K562 (cell line): Measurements from ENCODE around the gene SLC1A2. TPM values are rescaled to one million over a fixed set of nuclear protein-coding genes. Genes with fewer than 3 reads are reported as not detected.

Source experiments
- ATAC-seq: fragments of 200-7000 bp; cut with Tn5 transposase; 3 replicates; pipeline ENCODE4 v1.9.1; 2020; ENCODE audit warnings: moderate library complexity
- BruUV-seq: library from RNA; stranded (reverse); fragments of 400-500 nt; replicated peaks from 2 replicates; lab custom pipeline; 2021; lab: Mats Ljungman, UMichigan
- CTCF ChIA-PET: fragments of 300-600 bp; formaldehyde crosslinking; extraction: SDS; loops from one replicate; lab custom pipeline; 2021; ENCODE audit warnings: low intra/inter-chr PET ratio; lab: Yijun Ruan, JAX
- POLR2A ChIA-PET: fragments of 300-600, 350-650 bp; sonication (Branson Sonifier 250); formaldehyde crosslinking; extraction: SDS; loops from one replicate; lab custom pipeline; 2021; ENCODE audit warnings: antibody characterized with exemption, inconsistent platforms; lab: Yijun Ruan, JAX
- DNase-seq, 4 experiments: peaks; one replicate each; pipeline versions ENCODE4 v3.0.0 to v3.0.0-alpha.2; 2011 to 2018; ENCODE audit warnings: low spot score in 3 of 4, mixed read lengths in 3 of 4; ENCODE audit errors: extremely low read depth in 1 of 4
- FAIRE-seq: peaks from 2 replicates; lab custom pipeline; 2011; peaks lifted over from hg19 to GRCh38; lab: Jason Lieb, UNC
- H2AFZ ChIP-seq: 2 replicates; pipeline ENCODE4 v1.6.0; 2011; ENCODE audit warnings: low read depth, low read length, control low read depth, inconsistent platforms
- H3K27ac ChIP-seq: fragments of 200-600 bp; 3 replicates; pipeline ENCODE4 v1.8.0; 2011; ENCODE audit warnings: low read depth, mild to moderate bottlenecking, control low read depth, inconsistent platforms, low read length, moderate library complexity, mixed read lengths; ENCODE audit errors: extremely low read depth
- H3K27me3 ChIP-seq, 2 experiments: fragments of 300-600 bp in 1 of 2; 2 replicates in 1 of 2; 3 replicates in 1 of 2; pipeline versions ENCODE4 v1.6.0 to v1.8.0; 2011; ENCODE audit warnings: inconsistent platforms in 2 of 2, low read length in 2 of 2, mild to moderate bottlenecking in 1 of 2, mixed read lengths in 1 of 2, moderate library complexity in 1 of 2; ENCODE audit not compliant: control insufficient read depth in 2 of 2, insufficient read depth in 2 of 2
- H3K36me3 ChIP-seq: fragments of 300-600 bp; 3 replicates; pipeline ENCODE4 v1.8.0; 2011; ENCODE audit warnings: mild to moderate bottlenecking, low read length, inconsistent platforms; ENCODE audit not compliant: control insufficient read depth, insufficient read depth
- H3K4me1 ChIP-seq, 2 experiments: fragments of 200-600 bp in 1 of 2; replicated peaks in 1 of 2; 2 replicates in 1 of 2; 3 replicates in 1 of 2; pipeline versions ENCODE4 v1.5.1 to v1.8.0; 2011; ENCODE audit warnings: inconsistent platforms in 2 of 2, low read length in 2 of 2, mild to moderate bottlenecking in 1 of 2, mixed read lengths in 1 of 2, moderate library complexity in 1 of 2; ENCODE audit not compliant: control insufficient read depth in 2 of 2, insufficient read depth in 2 of 2
- H3K4me2 ChIP-seq: 2 replicates; pipeline ENCODE4 v1.6.1; 2011; ENCODE audit warnings: low read length, control low read depth, inconsistent platforms, mixed read lengths; ENCODE audit not compliant: insufficient read depth
- H3K4me3 ChIP-seq: fragments of 200-600 bp; sonication (generic), shearing (Covaris generic); 2 replicates; pipeline ENCODE4 v1.5.1; 2016; ENCODE audit warnings: control low read depth, inconsistent platforms
- H3K79me2 ChIP-seq: fragments of 200-600 bp; 3 replicates; pipeline ENCODE4 v1.8.0; 2011; ENCODE audit warnings: low read length, inconsistent platforms; ENCODE audit not compliant: control insufficient read depth, insufficient read depth
- H3K9ac ChIP-seq, 2 experiments: 2 replicates each; pipeline versions ENCODE4 v1.6.0 to v1.6.1; 2011; ENCODE audit warnings: low read depth in 2 of 2, low read length in 2 of 2, control low read depth in 1 of 2, inconsistent platforms in 1 of 2, mild to moderate bottlenecking in 1 of 2, mixed read lengths in 1 of 2; ENCODE audit not compliant: insufficient read depth in 1 of 2
- H3K9me1 ChIP-seq: one replicate; pipeline ENCODE4 v1.6.0; 2011; ENCODE audit warnings: inconsistent platforms, mild to moderate bottlenecking, low read length, moderate library complexity; ENCODE audit not compliant: control insufficient read depth, insufficient read depth
- H3K9me3 ChIP-seq: replicated peaks from 2 replicates; pipeline ENCODE4 v1.5.1; 2011; ENCODE audit warnings: low read depth, low read length, inconsistent platforms; ENCODE audit not compliant: control insufficient read depth, insufficient read depth
- H4K20me1 ChIP-seq: replicated peaks from 2 replicates; pipeline ENCODE4 v1.6.1; 2011; ENCODE audit warnings: low read length, inconsistent platforms, mixed read lengths; ENCODE audit not compliant: control insufficient read depth, insufficient read depth
- CHD4 ChIP-seq: fragments of 200-600 bp; sonication (generic); IDR thresholded peaks from 3 replicates; pipeline ENCODE4 v1.6.1; 2012; ENCODE audit warnings: low read depth, mild to moderate bottlenecking, mixed read lengths, low read length, inconsistent platforms; ENCODE audit not compliant: insufficient read depth, insufficient replicate concordance, poor library complexity, severe bottlenecking
- DNMT1 ChIP-seq: fragments of 450-650 bp; IDR thresholded peaks from 2 replicates; pipeline ENCODE4 v1.6.1; 2016; ENCODE audit warnings: antibody characterized with exemption, mild to moderate bottlenecking
- GATA2 ChIP-seq: sonication (generic); formaldehyde crosslinking; IDR thresholded peaks from 2 replicates; pipeline ENCODE4 v1.4.0; 2020; ENCODE audit warnings: mild to moderate bottlenecking, missing genetic modification reagents
- KDM2B ChIP-seq: fragments of 250-450 bp; sonication (Bioruptor Pico); IDR thresholded peaks from 2 replicates; pipeline ENCODE4 v1.8.0; 2021; ENCODE audit warnings: mild to moderate bottlenecking, moderate library complexity
- MCM3 ChIP-seq: fragments of 450-650 bp; IDR thresholded peaks from 2 replicates; pipeline ENCODE4 v1.6.1; 2016
- PHF21A ChIP-seq: fragments of 450-650 bp; IDR thresholded peaks from 2 replicates; pipeline ENCODE4 v1.6.1; 2017; ENCODE audit warnings: low read depth, borderline replicate concordance
- RAD21 ChIP-seq, 2 experiments: fragments of 250-450 bp in 1 of 2; fragments of 450-650 bp in 1 of 2; sonication (Bioruptor Pico) in 1 of 2; formaldehyde crosslinking in 1 of 2; IDR thresholded peaks in 1 of 2; conservative IDR thresholded peaks in 1 of 2; 2 replicates each; pipeline versions ENCODE4 v1.4.0 to v1.8.0; 2020 to 2022; ENCODE audit warnings: mild to moderate bottlenecking in 2 of 2, moderate library complexity in 1 of 2
- ZC3H8 ChIP-seq: fragments of 450-650 bp; IDR thresholded peaks from 2 replicates; pipeline ENCODE4 v1.6.1; 2017
- ZNF124 ChIP-seq: sonication (generic); formaldehyde crosslinking; IDR thresholded peaks from 2 replicates; pipeline ENCODE4 v1.8.1; 2022; ENCODE audit warnings: missing genetic modification reagents
- ZNF668 ChIP-seq: fragments of 250-450 bp; sonication (Bioruptor Pico); IDR thresholded peaks from 2 replicates; pipeline ENCODE4 v1.8.0; 2022; ENCODE audit warnings: mild to moderate bottlenecking, inconsistent platforms
- ZNF707 ChIP-seq: fragments of 250-450 bp; sonication (Bioruptor Pico); conservative IDR thresholded peaks from 2 replicates; pipeline ENCODE4 v1.8.0; 2022; ENCODE audit warnings: inconsistent platforms, mild to moderate bottlenecking, moderate library complexity
- WGBS: fragments of 100-300 bp; shearing (Covaris generic); methylation state at CpG from one replicate; pipeline ENCODE4 v1.1.6; 2016; ENCODE audit warnings: low coverage, mixed read lengths; ENCODE audit not compliant: insufficient coverage; ENCODE audit errors: missing lambda C conversion rate; 5-methylcytosine and 5-hydroxymethylcytosine counted together
- in situ Hi-C: fragments of 300-500 bp; cut with MboI; formaldehyde crosslinking; loops from 4 replicates; pipeline ENCODE4 v1.15.0; 2018; ENCODE audit warnings: inconsistent platforms, mixed read lengths
- intact Hi-C: fragments of 100-400 bp; cut with micrococcal nuclease; formaldehyde crosslinking; loops from 2 replicates; pipeline ENCODE4 v1.14.2; 2022
- polyA plus RNA-seq, 8 experiments: library from polyadenylated mRNA; depleted of rRNA in 4 of 8; stranded (reverse) in 5 of 8; unstranded in 3 of 8; fragments of >200 nt; fragmentation: Nextera tagmentation in 2 of 8; fragmentation: Illumina TruSeq in 1 of 8; extraction: Ambion mirVana in 2 of 8; extraction: Trizol in 1 of 8; gene quantifications; 2 replicates each; pipeline versions ENCODE4 v1.2.1 to v1.2.3, GENCODE V29; 2011 to 2014; ENCODE audit warnings: inconsistent platforms in 1 of 8, missing spikeins in 1 of 8
- total RNA-seq, 7 experiments: library from RNA; depleted of rRNA in 6 of 7; stranded (reverse); fragments of >200 nt in 6 of 7; fragmentation: Illumina TruSeq in 2 of 7; extraction: Trizol in 2 of 7; gene quantifications; 2 replicates each; pipeline versions ENCODE4 v1.2.1 to v1.2.3, GENCODE V29; 2011 to 2021; ENCODE audit warnings: low replicate concordance in 1 of 7
- TF ChIP-seq, protein P1 (sequence below): fragments of 450-650 bp; IDR thresholded peaks from 2 replicates; pipeline ENCODE4 v1.7.0; 2016; ENCODE audit warnings: borderline replicate concordance
- TF ChIP-seq, protein P2 (sequence below), 2 experiments: fragments of 150-350 bp in 1 of 2; IDR thresholded peaks; 2 replicates each; pipeline ENCODE4 v1.6.1; 2012 to 2016; ENCODE audit warnings: low read depth in 2 of 2, low read length in 2 of 2, mild to moderate bottlenecking in 1 of 2, moderate library complexity in 1 of 2
- TF ChIP-seq, protein P3 (sequence below), 3 experiments: IDR thresholded peaks in 2 of 3; conservative IDR thresholded peaks in 1 of 3; 2 replicates each; pipeline ENCODE4 v1.5.1; 2011 to 2012; ENCODE audit warnings: low read length in 3 of 3, mild to moderate bottlenecking in 3 of 3, control low read depth in 2 of 3, improper control_type of control experiment in 1 of 3, inconsistent platforms in 1 of 3, low read depth in 1 of 3, mixed read lengths in 1 of 3, moderate library complexity in 1 of 3; ENCODE audit not compliant: insufficient read depth in 2 of 3

Gene SLC1A2
- total and polyA plus RNA-seq, 9 of the 15 experiments (the other 6 are each of a cell fraction or from before 2014, with no cell fraction given) = 0.03 to 0.07 (median 0.04) TPM; not detected in 5

DNA sequence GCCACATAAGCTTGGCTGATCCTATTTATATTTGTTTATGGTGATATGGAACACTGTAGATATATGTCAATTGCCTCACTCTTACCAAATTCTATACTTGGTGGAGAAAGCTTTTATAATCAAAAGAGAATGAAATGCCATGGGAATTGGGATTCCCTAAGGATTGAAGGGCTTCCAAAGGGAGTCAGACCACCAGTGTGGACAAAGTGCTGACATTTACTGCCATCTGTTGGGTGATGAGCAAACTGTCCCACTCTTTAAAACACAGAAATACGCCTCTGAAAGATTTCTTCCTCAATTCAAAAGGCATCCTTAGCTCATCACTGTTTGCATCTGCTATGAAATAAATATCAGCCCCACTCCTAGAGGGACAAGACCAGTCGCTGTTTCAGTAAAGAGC, 7.1 kb downstream of the SLC1A2 start:
- no peaks in the 10 kb centered on the region for H3K36me3 ChIP-seq
- no peak overlapping the region for H3K9ac ChIP-seq
- no peaks in the 10 kb centered on the region for H3K9me3 ChIP-seq
- peaks cover 2 to 8% of the 10 kb centered on the region in 2 experiments; a peak in 2 of 5 replicates for H3K27me3 ChIP-seq
- WGBS = 2% methylated on average over 2 of the region's 2 CpGs
- CTCF ChIA-PET = interaction anchor here (0.5 to 1.9 kb wide), 2 partner anchors 174 to 900 kb away, joined by 4 read pairs; no protein-coding TSS in a partner anchor
- FAIRE-seq (peak; percentile 86), DNase-seq (peak in 3 of 4 experiments; percentile 9 to 16 (median 16)), ATAC-seq (no peak)
- no peaks in the 10 kb centered on the region for H3K79me2 ChIP-seq
- in situ Hi-C loops (no loop called here), intact Hi-C loops (no loop called here)
- H3K4me2 ChIP-seq = no peak overlapping the region
- H3K4me3 ChIP-seq = no peak overlapping the region
- H3K27ac ChIP-seq = no peak overlapping the region
- no peaks in the 10 kb centered on the region for H4K20me1 ChIP-seq
- BruUV-seq = no TSS peak
- no peak overlapping the region for H2AFZ ChIP-seq
- no peaks in the 10 kb centered on the region for H3K4me1 ChIP-seq
- H3K9me1 ChIP-seq = no peaks in the 10 kb centered on the region
- POLR2A ChIA-PET = no interaction called here
- TF ChIP-seq GATA2 (CRISPR knock-in tag) (no peak), ZNF707 (no peak), ZC3H8 (no peak), ZNF668 (no peak), DNMT1 (no peak), RAD21 (CRISPR knock-in tag; conservative IDR thresholded peaks at IDR 0.05 in 1 of 2, IDR thresholded peaks at IDR 0.05 in 1 of 2) (peak; percentile 34 to 61), MCM3 (no peak), KDM2B (CRISPR knock-in tag) (no peak), ZNF124 (no peak), CHD4 (no peak), PHF21A (no peak)
- TF ChIP-seq, protein P1, sequence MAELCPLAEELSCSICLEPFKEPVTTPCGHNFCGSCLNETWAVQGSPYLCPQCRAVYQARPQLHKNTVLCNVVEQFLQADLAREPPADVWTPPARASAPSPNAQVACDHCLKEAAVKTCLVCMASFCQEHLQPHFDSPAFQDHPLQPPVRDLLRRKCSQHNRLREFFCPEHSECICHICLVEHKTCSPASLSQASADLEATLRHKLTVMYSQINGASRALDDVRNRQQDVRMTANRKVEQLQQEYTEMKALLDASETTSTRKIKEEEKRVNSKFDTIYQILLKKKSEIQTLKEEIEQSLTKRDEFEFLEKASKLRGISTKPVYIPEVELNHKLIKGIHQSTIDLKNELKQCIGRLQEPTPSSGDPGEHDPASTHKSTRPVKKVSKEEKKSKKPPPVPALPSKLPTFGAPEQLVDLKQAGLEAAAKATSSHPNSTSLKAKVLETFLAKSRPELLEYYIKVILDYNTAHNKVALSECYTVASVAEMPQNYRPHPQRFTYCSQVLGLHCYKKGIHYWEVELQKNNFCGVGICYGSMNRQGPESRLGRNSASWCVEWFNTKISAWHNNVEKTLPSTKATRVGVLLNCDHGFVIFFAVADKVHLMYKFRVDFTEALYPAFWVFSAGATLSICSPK = no peak
- TF ChIP-seq, protein P2, sequence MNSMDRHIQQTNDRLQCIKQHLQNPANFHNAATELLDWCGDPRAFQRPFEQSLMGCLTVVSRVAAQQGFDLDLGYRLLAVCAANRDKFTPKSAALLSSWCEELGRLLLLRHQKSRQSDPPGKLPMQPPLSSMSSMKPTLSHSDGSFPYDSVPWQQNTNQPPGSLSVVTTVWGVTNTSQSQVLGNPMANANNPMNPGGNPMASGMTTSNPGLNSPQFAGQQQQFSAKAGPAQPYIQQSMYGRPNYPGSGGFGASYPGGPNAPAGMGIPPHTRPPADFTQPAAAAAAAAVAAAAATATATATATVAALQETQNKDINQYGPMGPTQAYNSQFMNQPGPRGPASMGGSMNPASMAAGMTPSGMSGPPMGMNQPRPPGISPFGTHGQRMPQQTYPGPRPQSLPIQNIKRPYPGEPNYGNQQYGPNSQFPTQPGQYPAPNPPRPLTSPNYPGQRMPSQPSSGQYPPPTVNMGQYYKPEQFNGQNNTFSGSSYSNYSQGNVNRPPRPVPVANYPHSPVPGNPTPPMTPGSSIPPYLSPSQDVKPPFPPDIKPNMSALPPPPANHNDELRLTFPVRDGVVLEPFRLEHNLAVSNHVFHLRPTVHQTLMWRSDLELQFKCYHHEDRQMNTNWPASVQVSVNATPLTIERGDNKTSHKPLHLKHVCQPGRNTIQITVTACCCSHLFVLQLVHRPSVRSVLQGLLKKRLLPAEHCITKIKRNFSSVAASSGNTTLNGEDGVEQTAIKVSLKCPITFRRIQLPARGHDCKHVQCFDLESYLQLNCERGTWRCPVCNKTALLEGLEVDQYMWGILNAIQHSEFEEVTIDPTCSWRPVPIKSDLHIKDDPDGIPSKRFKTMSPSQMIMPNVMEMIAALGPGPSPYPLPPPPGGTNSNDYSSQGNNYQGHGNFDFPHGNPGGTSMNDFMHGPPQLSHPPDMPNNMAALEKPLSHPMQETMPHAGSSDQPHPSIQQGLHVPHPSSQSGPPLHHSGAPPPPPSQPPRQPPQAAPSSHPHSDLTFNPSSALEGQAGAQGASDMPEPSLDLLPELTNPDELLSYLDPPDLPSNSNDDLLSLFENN (IDR thresholded peaks at IDR 0.05; ENCODE audit: low read depth in 2 of 2, low read length in 2 of 2) = no peak
- TF ChIP-seq, protein P3, sequence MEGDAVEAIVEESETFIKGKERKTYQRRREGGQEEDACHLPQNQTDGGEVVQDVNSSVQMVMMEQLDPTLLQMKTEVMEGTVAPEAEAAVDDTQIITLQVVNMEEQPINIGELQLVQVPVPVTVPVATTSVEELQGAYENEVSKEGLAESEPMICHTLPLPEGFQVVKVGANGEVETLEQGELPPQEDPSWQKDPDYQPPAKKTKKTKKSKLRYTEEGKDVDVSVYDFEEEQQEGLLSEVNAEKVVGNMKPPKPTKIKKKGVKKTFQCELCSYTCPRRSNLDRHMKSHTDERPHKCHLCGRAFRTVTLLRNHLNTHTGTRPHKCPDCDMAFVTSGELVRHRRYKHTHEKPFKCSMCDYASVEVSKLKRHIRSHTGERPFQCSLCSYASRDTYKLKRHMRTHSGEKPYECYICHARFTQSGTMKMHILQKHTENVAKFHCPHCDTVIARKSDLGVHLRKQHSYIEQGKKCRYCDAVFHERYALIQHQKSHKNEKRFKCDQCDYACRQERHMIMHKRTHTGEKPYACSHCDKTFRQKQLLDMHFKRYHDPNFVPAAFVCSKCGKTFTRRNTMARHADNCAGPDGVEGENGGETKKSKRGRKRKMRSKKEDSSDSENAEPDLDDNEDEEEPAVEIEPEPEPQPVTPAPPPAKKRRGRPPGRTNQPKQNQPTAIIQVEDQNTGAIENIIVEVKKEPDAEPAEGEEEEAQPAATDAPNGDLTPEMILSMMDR (IDR thresholded peaks at IDR 0.05 in 2 of 3, conservative IDR thresholded peaks at IDR 0.05 in 1 of 3; ENCODE audit: insufficient read depth in 2 of 3, low read depth in 1 of 3, low read length in 3 of 3) = peak; percentile 28 to 55 (median 49); a peak in 5 of 6 replicates
